Neuron (in vitro differentiated cells): ENCODE results near the gene RGL2.
"Not testable (repeated sequence)": the region's sequence is repeated elsewhere in the genome, so short reads cannot be mapped to it uniquely, and the experiment has no call there.

ENCODE experiments used
- H2AFZ ChIP-seq: one replicate; pipeline ENCODE4 v1.6.1; 2013; ENCODE audit warnings: low read depth, mild to moderate bottlenecking, inconsistent platforms, low read length, moderate library complexity
- H3K27me3 ChIP-seq: one replicate; pipeline ENCODE4 v1.6.1; 2013; ENCODE audit warnings: low read length; ENCODE audit not compliant: insufficient read depth
- H3K36me3 ChIP-seq: one replicate; pipeline ENCODE4 v1.6.1; 2013; ENCODE audit warnings: low read length; ENCODE audit not compliant: insufficient read depth
- H3K4me1 ChIP-seq: one replicate; pipeline ENCODE4 v1.6.1; 2013; ENCODE audit warnings: low read length; ENCODE audit not compliant: insufficient read depth
- H3K4me3 ChIP-seq: 2 replicates; pipeline ENCODE4 v1.5.1; 2013; ENCODE audit warnings: mild to moderate bottlenecking, low read length, moderate library complexity
- H3K9me3 ChIP-seq: one replicate; pipeline ENCODE4 v1.6.1; 2013; ENCODE audit warnings: low read length

Gene RGL2

GRCh38 chr6:33272275-33273128 lies 26.2 kb downstream of the RGL2 start:
- Histone ChIP-seq H2AFZ (no peak overlapping the region), H3K4me1 (peaks cover 47% of the 10 kb centered on the region), H3K9me3 (no peaks in the 10 kb centered on the region), H3K27me3 (no peaks in the 10 kb centered on the region), H3K4me3 (peak overlapping the region; percentile 91), H3K36me3 (peaks cover 58% of the 10 kb centered on the region)

DNA sequence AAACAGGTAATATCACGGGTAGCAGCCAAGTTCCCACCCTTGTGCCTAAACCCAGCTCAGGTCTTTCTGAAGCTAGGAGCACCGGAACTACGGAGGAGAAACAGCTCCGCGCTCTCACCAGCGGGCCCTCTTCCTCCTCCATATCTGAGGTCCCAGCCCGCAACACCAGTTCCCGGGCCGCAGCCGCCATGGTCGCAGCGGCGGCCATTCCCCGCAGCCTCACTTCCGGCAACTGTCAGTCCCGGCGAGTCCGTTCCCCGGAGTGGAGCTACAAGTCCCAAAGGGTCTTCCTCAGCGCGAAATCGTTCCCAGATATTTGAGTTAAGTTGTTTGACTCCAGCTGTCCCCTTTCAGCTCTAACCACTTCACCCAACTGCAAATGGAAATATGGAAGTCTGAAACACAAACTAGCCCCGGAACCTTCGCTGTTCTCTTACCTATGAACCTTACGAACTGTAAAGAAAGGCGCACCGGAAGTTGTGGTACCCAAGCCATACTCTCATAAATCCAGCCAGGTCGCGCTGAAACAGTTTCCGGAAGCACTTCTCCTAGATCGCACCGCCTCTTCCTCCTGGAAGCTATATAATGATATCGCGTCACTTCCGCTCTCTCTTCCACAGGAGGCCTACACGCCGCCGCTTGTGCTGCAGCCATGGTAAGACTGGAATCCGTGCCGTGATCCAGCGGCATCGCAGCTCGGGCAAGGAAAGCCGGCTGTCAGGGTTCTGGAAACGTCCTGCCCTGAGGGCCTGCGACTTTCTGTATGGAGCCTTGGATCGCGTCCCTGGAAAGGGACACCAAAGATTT lies 27.1 kb downstream of the RGL2 start, which contains the start of the genes RPS18 and VPS52:
TSS of gene RPS18 (plus strand) at position 608 of the 807 bp plus-strand sequence. CDS start at position 653, 45 bp downstream.
TSS of gene VPS52 (minus strand) at position 409 of the 807 bp plus-strand sequence. CDS start at position 208, 201 bp downstream.
- H3K4me3 ChIP-seq, result peak within 1 kb of the TSS; percentile 91
- H3K9me3 ChIP-seq, result no peaks in the 10 kb centered on the region
- peaks cover 44% of the 10 kb centered on the region for H3K4me1 ChIP-seq
- H3K36me3 ChIP-seq, result peaks cover 66% of the 10 kb centered on the region
- no peaks in the 10 kb centered on the region for H3K27me3 ChIP-seq
- H2AFZ ChIP-seq, result peak within 1 kb of the TSS; percentile 93

- peak overlapping the region; percentile 93 for H2AFZ ChIP-seq
- H3K36me3 ChIP-seq, result peaks cover 66% of the 10 kb centered on the region
- no peaks in the 10 kb centered on the region for H3K9me3 ChIP-seq
- H3K4me1 ChIP-seq, result peaks cover 39% of the 10 kb centered on the region
- no peaks in the 10 kb centered on the region for H3K27me3 ChIP-seq
- H3K4me3 ChIP-seq, result peak overlapping the region; percentile 91
These were observed 27.6 kb downstream of the RGL2 start for GRCh38 chr6:33271117-33271467.

DNA sequence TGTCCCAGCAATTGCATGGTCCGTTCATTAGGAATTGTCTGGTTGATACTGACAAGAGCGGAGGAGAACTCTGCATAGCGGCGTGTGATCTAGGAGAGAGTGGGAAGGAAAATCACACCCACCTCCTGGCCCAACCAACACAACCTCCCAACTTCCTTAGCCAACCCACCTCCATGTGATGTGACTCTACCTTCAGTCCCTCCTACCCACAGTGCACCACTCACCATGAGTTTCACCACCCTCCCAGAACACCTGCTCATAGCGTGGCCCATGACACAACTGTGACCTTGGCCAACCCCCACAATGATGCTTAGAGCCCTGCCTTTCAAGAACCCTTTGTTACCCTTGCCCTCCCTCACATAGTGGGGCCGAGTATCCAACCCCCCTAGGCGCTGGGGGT lies 34.7 kb downstream of the RGL2 start:
- no peaks in the 10 kb centered on the region for H3K4me1 ChIP-seq
- no peak overlapping the region for H3K4me3 ChIP-seq
- no peaks in the 10 kb centered on the region for H3K9me3 ChIP-seq
- no peak overlapping the region for H2AFZ ChIP-seq
- peaks cover 73% of the 10 kb centered on the region for H3K36me3 ChIP-seq
- no peaks in the 10 kb centered on the region for H3K27me3 ChIP-seq

- not testable (repeated sequence) for H3K4me1 ChIP-seq, H3K27me3 ChIP-seq, H3K4me3 ChIP-seq, H2AFZ ChIP-seq, H3K9me3 ChIP-seq
- H3K36me3 ChIP-seq, result peaks cover 68% of the 10 kb centered on the region
These were observed 36.3 kb downstream of the RGL2 start for GRCh38 chr6:33262490-33262889.

GRCh38 chr6:33259032-33259431 lies 39.7 kb downstream of the RGL2 start:
- Histone ChIP-seq H3K4me3 (no peak overlapping the region), H3K36me3 (peaks cover 49% of the 10 kb centered on the region), H2AFZ (no peak overlapping the region), H3K4me1 (no peaks in the 10 kb centered on the region), H3K9me3 (peaks cover 6% of the 10 kb centered on the region), H3K27me3 (no peaks in the 10 kb centered on the region)

GRCh38 chr6:33254591-33254990 lies 44.2 kb downstream of the RGL2 start:
- no peak overlapping the region for H2AFZ ChIP-seq
- no peak overlapping the region for H3K4me3 ChIP-seq
- peaks cover 32% of the 10 kb centered on the region for H3K36me3 ChIP-seq
- peaks cover 8% of the 10 kb centered on the region for H3K4me1 ChIP-seq
- H3K9me3 ChIP-seq, result peaks cover 6% of the 10 kb centered on the region
- no peaks in the 10 kb centered on the region for H3K27me3 ChIP-seq

DNA sequence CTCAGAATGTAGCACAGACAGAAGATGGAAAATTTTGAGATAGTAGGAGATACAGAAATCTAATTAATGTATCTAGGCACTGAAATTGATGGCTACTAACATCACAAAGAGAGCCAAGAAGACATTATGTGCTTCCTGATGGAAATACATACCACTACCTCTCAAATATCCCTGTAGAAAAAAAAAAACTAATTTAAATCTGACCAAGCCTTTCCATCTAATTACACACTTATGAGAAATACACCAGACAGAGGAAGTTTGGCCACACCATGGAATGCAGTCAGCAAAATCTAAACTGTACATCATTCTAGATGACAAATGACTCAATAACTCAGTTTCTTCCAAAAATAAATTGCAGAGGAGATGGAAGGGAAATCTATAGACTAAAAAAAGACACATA lies 46.0 kb downstream of the RGL2 start:
- no peak overlapping the region for H3K4me3 ChIP-seq
- H3K9me3 ChIP-seq, result peaks cover 5% of the 10 kb centered on the region
- no peak overlapping the region for H2AFZ ChIP-seq
- H3K27me3 ChIP-seq, result no peaks in the 10 kb centered on the region
- H3K36me3 ChIP-seq, result peaks cover 23% of the 10 kb centered on the region
- peaks cover 21% of the 10 kb centered on the region for H3K4me1 ChIP-seq

- Histone ChIP-seq H3K36me3 (peaks cover 19% of the 10 kb centered on the region), H3K9me3 (no peaks in the 10 kb centered on the region), H2AFZ (no peak overlapping the region), H3K4me3 (no peak overlapping the region), H3K27me3 (no peaks in the 10 kb centered on the region), H3K4me1 (peaks cover 23% of the 10 kb centered on the region)
These were observed 47.2 kb downstream of the RGL2 start for GRCh38 chr6:33251395-33252012.

DNA sequence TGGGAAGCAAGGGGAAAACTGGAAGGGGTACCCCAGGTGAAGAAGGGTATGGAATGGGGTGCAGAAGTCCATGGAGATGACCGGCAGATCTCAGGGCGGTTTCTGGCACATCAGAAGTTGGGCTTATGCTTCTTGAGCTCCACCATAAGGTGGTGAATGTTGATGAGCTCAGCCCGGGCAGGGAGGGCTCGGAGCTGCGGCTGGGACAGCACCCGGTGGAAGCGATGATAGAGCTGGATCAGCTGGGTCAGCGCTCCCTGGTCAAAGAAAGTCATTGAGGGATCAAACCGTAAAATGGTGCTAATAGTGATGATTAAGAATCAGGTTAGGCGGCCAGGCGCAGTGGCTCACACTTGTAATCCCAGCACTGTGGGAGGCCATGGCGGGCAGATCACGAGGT lies 48.0 kb downstream of the RGL2 start:
- Histone ChIP-seq H3K9me3 (no peaks in the 10 kb centered on the region), H3K27me3 (no peaks in the 10 kb centered on the region), H3K36me3 (peaks cover 16% of the 10 kb centered on the region), H3K4me3 (no peak overlapping the region), H3K4me1 (peaks cover 23% of the 10 kb centered on the region), H2AFZ (no peak overlapping the region)

DNA sequence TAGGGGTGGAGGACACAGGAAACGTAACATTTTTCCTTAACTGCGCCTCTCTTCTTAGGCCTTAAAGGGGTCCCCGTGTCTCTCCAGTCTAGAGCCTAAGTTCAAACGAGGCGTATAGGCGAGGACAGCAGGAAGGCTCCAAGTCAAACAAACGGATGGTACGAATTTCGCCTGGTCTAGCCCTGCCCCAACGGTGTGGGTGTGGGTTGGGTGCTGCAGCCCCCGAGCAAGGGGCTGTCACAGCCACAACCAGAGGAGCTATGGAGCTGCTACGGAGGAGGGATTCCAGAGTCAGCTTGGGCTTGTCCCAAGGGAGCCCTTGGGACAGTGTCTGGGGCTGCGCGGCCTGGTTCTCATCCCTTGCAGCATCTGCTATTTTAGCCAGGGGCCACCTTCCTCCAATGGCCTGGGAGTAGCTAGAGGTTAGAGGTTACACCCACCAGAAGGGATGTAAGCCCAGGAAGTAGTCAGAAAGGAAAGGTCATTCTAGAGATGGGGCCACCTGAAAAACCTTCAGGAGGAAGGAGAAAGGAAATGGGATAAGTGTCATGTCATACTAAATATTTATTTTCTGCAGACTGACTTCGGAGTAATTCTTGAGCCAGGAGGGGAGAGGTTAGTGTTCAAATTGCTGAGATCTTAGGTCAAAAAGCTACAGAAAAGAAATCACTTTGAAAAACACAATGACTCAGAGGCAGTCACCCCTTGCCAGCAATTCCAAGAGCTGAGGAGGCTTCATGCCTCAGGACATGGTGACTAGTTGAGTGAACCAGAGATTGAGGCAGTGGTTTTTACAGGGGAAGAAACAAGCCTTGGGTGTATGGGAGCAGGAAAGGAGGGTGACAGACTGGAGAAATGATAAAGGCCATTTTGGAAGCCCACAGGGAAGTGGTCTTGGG lies 48.8 kb downstream of the RGL2 start:
- Histone ChIP-seq H3K36me3 (peaks cover 13% of the 10 kb centered on the region), H3K27me3 (no peaks in the 10 kb centered on the region), H3K4me3 (peak overlapping the region; percentile 74), H3K4me1 (peaks cover 23% of the 10 kb centered on the region), H3K9me3 (no peaks in the 10 kb centered on the region), H2AFZ (no peak overlapping the region)
